Right hindlimb (tissue), 1 donor: ENCODE results near the gene ATP11B.

Experiments used
- DNase-seq: peaks from one replicate; pipeline ENCODE4 v3.0.0-alpha.2; 2018

Gene ATP11B

DNA sequence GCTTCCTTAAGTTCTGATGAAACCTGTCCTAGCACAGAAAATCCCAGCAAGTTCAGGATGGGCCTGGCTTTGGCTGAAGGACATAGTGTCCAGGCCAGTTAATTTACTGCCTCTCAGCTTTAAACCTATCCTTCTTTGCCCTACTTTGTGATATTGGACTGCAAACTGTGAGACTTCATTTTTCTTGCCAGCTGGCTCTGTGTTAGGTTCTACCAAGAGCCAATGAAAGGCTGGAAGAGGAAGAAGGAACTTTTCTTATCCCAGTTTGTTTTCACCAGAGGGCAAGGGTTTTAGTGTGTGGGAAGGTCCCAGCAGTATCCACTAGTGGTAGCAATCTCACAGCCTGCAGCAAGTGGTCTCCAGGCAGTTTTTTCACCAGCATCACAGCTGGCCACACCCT, 168.9 kb downstream of the ATP11B start:
- DNase-seq: no peak

DNA sequence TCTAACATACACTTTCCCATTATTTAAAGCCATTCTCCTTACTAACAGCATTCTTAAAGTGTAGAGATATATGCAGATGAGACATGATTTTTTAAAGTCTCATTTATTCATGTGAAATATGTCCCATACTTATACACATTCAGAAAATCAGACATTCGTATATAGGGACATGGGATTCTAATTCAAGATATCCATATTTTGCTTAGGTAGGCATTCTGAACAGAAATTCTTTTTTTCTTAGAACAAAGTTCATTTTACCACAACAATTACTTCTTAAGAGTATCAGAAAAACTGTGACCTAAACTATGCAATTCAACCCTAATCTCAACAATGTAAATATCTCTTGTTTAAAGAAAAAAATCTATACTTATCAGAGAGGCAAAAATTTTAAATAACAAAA, 170.9 kb downstream of the ATP11B start:
- no peak for DNase-seq

DNA sequence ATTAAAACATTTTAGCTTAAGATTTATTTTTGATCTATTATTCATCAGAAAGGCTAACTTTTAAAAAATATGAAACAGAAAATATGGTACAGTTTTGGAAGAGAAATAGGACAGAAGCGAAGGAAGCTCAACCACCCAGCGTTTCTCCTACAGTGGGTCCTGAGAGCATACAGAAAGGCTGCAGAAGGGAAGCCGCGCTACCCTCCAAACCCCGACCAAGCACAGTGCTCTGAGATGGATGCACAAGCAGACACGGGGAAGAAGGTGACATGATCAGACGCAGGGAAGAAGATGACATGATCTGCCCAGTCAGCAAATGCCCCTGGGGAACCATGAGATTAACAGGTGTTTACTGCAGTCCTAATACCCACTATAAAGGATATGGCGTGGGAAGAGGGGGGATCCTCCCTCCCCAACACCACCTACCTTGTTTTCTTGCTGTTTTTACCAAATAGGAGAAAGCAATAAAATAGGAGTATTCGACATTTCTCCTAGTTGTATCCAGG, 172.6 kb downstream of the ATP11B start:
- DNase-seq: no peak

DNA sequence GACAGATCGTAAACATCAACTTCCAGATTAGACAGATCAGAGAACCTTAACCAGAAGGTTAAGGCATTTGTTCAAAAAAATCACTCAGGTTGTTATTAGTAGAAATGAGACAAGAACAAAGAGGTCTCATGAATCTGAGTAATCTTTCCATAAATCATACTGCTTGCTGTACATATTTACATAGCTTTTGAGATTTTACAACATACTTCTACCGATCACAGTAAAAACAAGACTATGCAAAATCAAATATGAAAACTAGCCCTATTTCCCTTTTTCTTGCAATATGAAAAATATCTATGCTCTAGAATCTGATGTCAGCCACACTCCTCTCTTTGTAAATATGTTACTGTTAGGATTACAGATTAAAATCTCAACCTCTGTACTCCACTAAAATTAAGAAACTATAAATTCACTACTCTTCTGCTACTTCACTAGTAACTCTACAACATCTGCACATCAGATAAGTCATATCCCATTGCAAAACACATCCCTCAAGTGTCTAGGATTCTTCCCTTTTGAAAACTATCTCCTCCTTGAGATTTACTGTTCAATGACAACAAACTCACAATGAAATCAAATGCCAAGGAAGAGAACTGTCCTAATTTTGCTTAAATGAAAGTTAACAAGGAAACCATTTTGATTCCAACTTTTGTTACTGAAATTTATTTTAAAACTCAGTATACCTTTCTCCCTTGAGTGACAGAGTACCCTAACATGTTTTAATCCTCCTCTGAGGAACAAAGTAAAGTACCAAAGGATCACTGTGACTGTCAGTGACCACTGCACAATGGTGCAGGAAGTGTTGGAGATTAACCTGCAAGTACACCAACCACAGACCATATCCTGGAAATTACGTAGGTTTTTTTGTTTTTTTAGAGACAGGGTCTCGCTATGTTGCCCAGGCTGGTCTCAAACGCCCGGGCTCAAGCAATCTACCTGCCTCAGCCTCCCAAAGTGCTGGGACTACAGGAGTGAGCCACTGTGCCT, 174.2 kb downstream of the ATP11B start:
- DNase-seq: no peak

DNA sequence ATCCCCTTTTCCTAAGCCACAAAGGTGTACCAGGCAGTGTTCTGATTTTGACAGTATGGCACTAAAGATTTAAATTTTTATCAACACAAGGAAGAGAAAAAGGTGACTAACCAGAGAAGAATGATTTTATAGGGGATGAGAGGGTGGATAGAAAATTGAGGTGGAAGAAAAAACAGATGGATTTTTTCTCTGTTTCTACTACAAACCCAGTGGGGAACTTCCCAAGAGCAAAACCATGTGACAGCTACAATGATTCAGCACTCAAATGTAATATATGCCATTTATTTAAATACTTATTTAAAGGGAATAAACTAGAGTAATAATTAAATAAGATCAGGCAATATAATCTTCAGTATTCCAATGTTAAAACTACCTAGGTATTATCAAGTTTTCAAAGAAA, 176.0 kb downstream of the ATP11B start:
- no peak for DNase-seq

DNA sequence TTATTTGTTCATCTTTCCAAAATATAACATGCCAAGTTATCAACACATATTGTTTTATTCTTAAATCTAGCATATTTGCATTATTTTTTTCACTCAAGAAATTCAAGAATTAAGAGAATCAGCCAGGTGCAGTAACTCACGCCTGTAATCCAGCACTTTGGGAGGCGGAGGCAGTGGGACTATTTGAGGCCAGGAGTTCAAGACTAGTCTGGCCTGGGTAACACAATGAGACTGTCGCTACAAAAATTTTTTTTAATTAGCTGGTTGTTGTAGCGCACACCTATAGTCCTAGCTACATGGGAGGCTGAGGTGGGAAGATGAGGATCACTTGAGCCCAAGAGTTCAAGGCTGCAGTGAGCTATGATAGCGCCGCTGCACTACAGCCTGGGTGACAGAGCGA, 176.5 kb downstream of the ATP11B start:
- DNase-seq: no peak

DNA sequence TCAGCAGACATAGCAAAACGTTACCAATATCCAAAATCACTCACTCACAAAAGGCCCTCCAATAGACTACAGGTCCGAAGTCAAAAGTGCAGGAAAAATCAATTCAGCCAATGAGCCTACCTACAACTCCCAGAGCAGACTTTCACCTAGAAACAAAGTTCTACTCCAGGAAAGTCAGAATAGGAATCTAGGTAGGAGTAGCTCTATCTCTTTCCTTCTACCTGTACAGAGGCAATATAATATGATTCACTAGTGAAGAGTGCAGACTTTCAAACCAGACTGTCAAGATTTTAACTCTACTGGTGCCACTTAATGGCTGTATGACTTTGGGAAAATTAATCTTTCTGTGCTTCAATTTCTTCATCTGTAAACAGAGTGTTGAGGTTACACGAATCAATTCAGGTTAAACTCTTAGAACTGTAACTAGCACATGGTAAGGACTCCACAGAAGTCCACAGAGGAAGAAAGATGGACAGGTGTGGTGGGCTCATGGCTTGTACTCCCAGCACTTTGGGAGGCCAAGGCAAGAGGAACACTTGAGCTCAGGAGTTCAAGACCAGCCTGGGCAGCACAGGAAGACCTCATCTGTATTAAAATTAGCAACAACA, 177.6 kb downstream of the ATP11B start:
- no peak for DNase-seq
